OCI-LY3 (cell line): ENCODE data around the gene EARS2.

Experiments used
- CTCF ChIP-seq: fragments of 200-600, 300-600 bp; sonication (generic); IDR thresholded peaks from 2 replicates; pipeline ENCODE4 v1.5.1; 2014; ENCODE audit warnings: antibody characterized with exemption, low read length, low read depth
- EZH2phosphoT487 ChIP-seq: fragments of 200-600 bp; shearing (Covaris generic); IDR thresholded peaks from 2 replicates; pipeline ENCODE4 v1.6.1; 2018; ENCODE audit warnings: antibody characterized with exemption, mixed run types, low read depth

- no peak for TF ChIP-seq CTCF
- no peak for TF ChIP-seq EZH2phosphoT487
Observed at GRCh38 chr16:23523321-23523720, 33.8 kb downstream of the EARS2 start.
